K562 (cell line): ENCODE data around the gene ELOVL1. TPM values are rescaled to one million over a fixed set of nuclear protein-coding genes. Genes with fewer than 3 reads are reported as not detected.

ENCODE experiments used
- CREB3L1 ChIP-seq: fragments of 450-650 bp; IDR thresholded peaks from 2 replicates; pipeline ENCODE4 v1.6.1; 2014; ENCODE audit warnings: low read depth, mild to moderate bottlenecking, moderate library complexity, borderline replicate concordance
- HDAC6 ChIP-seq: IDR thresholded peaks from 2 replicates; pipeline ENCODE4 v1.6.1; 2012; ENCODE audit warnings: low read depth, mild to moderate bottlenecking, control low read depth, inconsistent platforms, low read length, moderate library complexity
- KDM5B ChIP-seq: fragments of 200-600 bp; sonication (generic); IDR thresholded peaks from 2 replicates; pipeline ENCODE4 v1.6.1; 2012; ENCODE audit warnings: low read depth, mild to moderate bottlenecking, moderate library complexity, low read length, control low read depth, inconsistent platforms; ENCODE audit not compliant: insufficient replicate concordance
- NFXL1 ChIP-seq: fragments of 450-650 bp; formaldehyde crosslinking; IDR thresholded peaks from 2 replicates; pipeline ENCODE4 v1.4.0; 2021; ENCODE audit warnings: mild to moderate bottlenecking
- SAFB ChIP-seq: fragments of 200-400 bp; formaldehyde crosslinking; IDR thresholded peaks from 2 replicates; pipeline ENCODE4 v1.6.1; 2017; ENCODE audit warnings: low read depth, low read length, borderline replicate concordance
- TBP ChIP-seq: optimal IDR thresholded peaks from 2 replicates; pipeline ENCODE3; 2011; ENCODE audit warnings: low read depth, low read length, improper control_type of control experiment
- ZBTB11 ChIP-seq, 3 experiments: fragments of 200-800 bp in 1 of 3; fragments of 250-450 bp in 1 of 3; fragments of 450-650 bp in 1 of 3; sonication (Bioruptor Pico) in 1 of 3; sonication (Bioruptor generic) in 1 of 3; formaldehyde crosslinking in 1 of 3; IDR thresholded peaks; 2 replicates each; pipeline versions ENCODE4 v1.6.1 to v1.8.0; 2016 to 2022; ENCODE audit warnings: mild to moderate bottlenecking in 2 of 3, missing genetic modification characterization in 2 of 3, missing compliant biosample characterization in 1 of 3, moderate library complexity in 1 of 3
- ZFX ChIP-seq: sonication (generic); formaldehyde crosslinking; IDR thresholded peaks from 2 replicates; pipeline ENCODE4 v1.8.0; 2022; ENCODE audit warnings: mild to moderate bottlenecking, missing genetic modification reagents, moderate library complexity
- ZNF23 ChIP-seq: fragments of 250-450 bp; sonication (Bioruptor Pico); IDR thresholded peaks from 2 replicates; pipeline ENCODE4 v1.4.0; 2020; ENCODE audit warnings: mild to moderate bottlenecking
- ZNF232 ChIP-seq: sonication (generic); formaldehyde crosslinking; IDR thresholded peaks from 2 replicates; pipeline ENCODE4 v1.8.0; 2022; ENCODE audit warnings: mild to moderate bottlenecking, missing genetic modification reagents
- ZNF551 ChIP-seq: fragments of 250-450 bp; sonication (Bioruptor Pico); IDR thresholded peaks from 2 replicates; pipeline ENCODE4 v1.5.0; 2021; ENCODE audit warnings: mild to moderate bottlenecking, moderate library complexity
- ZNF785 ChIP-seq: fragments of 250-450 bp; sonication (Bioruptor Pico); IDR thresholded peaks from 2 replicates; pipeline ENCODE4 v1.4.0; 2020; ENCODE audit warnings: mild to moderate bottlenecking
- ZZZ3 ChIP-seq: fragments of 450-650 bp; IDR thresholded peaks from 2 replicates; pipeline ENCODE4 v1.6.1; 2016; ENCODE audit warnings: antibody characterized with exemption, mild to moderate bottlenecking, moderate library complexity
- polyA plus RNA-seq, 8 experiments: library from polyadenylated mRNA; depleted of rRNA in 4 of 8; stranded (reverse) in 5 of 8; unstranded in 3 of 8; fragments of >200 nt; fragmentation: Nextera tagmentation in 2 of 8; fragmentation: Illumina TruSeq in 1 of 8; extraction: Ambion mirVana in 2 of 8; extraction: Trizol in 1 of 8; gene quantifications; 2 replicates each; pipeline versions ENCODE4 v1.2.1 to v1.2.3, GENCODE V29; 2011 to 2014; ENCODE audit warnings: inconsistent platforms in 1 of 8, missing spikeins in 1 of 8
- total RNA-seq, 7 experiments: library from RNA; depleted of rRNA in 6 of 7; stranded (reverse); fragments of >200 nt in 6 of 7; fragmentation: Illumina TruSeq in 2 of 7; extraction: Trizol in 2 of 7; gene quantifications; 2 replicates each; pipeline versions ENCODE4 v1.2.1 to v1.2.3, GENCODE V29; 2011 to 2021; ENCODE audit warnings: low replicate concordance in 1 of 7
- TF ChIP-seq, protein P1 (sequence below): sonication (generic); formaldehyde crosslinking; IDR thresholded peaks from 2 replicates; pipeline ENCODE4 v1.8.0; 2022; ENCODE audit warnings: missing genetic modification reagents, mild to moderate bottlenecking, borderline replicate concordance
- TF ChIP-seq, protein P2 (sequence below): fragments of 250-450 bp; sonication (Bioruptor Pico); IDR thresholded peaks from 2 replicates; pipeline ENCODE4 v1.5.0; 2021

ELOVL1 gene
- total and polyA plus RNA-seq, 9 of the 15 experiments (the other 6 are each of a cell fraction or from before 2014, with no cell fraction given) = 51.0 to 157 (median 70.3) TPM

DNA sequence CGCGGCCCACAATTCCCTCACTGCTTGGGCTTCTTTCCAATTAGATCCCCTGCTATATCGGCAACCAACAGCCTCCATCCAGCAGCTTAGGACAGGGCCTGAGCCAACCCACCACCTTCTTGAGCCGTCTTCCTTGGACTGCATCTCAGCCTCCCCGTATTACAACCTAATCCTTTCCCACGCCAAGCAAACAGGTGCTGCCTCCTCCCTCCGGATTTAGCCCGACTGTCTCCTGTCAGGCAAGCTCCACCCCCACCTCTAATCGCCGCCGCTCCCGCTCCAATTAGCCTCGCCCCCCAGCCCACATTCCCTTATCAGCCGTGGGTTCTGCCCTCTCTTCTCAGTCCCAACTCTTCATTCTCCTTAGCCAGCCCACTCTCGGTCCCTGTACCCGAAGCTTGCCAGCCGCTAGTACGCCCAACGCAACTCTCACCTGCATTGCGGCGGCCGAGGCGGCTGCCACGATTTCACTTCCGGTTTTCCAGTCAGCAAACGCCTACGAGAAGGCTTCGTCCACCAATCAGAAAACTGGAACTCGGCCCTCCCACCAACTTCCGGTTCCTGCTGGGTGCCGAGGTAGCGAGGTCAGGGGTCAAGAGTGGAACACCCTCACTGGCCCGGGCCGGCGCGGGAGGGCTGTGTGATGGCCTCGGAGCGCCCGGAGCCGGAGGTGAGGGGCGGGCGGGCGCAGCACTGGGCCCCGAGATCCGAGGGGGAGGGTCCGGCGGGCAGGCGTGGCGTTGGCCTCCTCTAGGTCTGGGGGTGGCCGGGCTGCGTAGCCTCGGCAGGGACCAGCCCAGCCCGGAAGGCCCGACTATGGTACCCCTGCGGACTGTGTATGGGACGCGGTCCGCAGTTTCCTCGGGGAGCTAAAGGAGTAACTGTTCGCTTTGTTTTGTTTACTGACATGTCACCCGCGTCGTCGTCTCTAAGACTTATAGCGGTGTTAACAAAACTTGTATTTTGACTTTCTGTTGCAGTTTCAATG, 21.8 kb upstream of the ELOVL1 start, which contains the start of the genes MED8 and SZT2 (continued):
- no peak for TF ChIP-seq SAFB
- no peak for TF ChIP-seq NFXL1 (CRISPR knock-in tag)
- TF ChIP-seq ZNF551 (CRISPR knock-in tag) = no peak
- TF ChIP-seq ZFX (CRISPR knock-in tag) = peak; percentile 97
- peak; percentile 98 for TF ChIP-seq KDM5B
- TF ChIP-seq, protein P1, sequence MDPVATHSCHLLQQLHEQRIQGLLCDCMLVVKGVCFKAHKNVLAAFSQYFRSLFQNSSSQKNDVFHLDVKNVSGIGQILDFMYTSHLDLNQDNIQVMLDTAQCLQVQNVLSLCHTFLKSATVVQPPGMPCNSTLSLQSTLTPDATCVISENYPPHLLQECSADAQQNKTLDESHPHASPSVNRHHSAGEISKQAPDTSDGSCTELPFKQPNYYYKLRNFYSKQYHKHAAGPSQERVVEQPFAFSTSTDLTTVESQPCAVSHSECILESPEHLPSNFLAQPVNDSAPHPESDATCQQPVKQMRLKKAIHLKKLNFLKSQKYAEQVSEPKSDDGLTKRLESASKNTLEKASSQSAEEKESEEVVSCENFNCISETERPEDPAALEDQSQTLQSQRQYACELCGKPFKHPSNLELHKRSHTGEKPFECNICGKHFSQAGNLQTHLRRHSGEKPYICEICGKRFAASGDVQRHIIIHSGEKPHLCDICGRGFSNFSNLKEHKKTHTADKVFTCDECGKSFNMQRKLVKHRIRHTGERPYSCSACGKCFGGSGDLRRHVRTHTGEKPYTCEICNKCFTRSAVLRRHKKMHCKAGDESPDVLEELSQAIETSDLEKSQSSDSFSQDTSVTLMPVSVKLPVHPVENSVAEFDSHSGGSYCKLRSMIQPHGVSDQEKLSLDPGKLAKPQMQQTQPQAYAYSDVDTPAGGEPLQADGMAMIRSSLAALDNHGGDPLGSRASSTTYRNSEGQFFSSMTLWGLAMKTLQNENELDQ = no peak
- TF ChIP-seq ZZZ3 = no peak
- TF ChIP-seq ZNF232 (CRISPR knock-in tag) = peak; percentile 15; the same call in 1 of the 2 replicates
- peak in 2 of 3 experiments; percentile 46 to 92; a peak in 3 of 6 replicates for TF ChIP-seq ZBTB11 (CRISPR knock-in tag; IDR thresholded peaks at IDR 0.05)
- TF ChIP-seq CREB3L1 = peak; percentile 100
- peak; percentile 86 for TF ChIP-seq TBP
- TF ChIP-seq HDAC6 = no peak
- TF ChIP-seq ZNF785 = no peak
- TF ChIP-seq, protein P2, sequence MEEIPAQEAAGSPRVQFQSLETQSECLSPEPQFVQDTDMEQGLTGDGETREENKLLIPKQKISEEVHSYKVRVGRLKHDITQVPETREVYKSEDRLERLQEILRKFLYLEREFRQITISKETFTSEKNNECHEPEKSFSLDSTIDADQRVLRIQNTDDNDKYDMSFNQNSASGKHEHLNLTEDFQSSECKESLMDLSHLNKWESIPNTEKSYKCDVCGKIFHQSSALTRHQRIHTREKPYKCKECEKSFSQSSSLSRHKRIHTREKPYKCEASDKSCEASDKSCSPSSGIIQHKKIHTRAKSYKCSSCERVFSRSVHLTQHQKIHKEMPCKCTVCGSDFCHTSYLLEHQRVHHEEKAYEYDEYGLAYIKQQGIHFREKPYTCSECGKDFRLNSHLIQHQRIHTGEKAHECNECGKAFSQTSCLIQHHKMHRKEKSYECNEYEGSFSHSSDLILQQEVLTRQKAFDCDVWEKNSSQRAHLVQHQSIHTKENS (CRISPR knock-in tag) = no peak
- TF ChIP-seq ZNF23 (CRISPR knock-in tag) = no peak
